ENCODE data around the gene LRRFIP2.

Gene LRRFIP2

DNA sequence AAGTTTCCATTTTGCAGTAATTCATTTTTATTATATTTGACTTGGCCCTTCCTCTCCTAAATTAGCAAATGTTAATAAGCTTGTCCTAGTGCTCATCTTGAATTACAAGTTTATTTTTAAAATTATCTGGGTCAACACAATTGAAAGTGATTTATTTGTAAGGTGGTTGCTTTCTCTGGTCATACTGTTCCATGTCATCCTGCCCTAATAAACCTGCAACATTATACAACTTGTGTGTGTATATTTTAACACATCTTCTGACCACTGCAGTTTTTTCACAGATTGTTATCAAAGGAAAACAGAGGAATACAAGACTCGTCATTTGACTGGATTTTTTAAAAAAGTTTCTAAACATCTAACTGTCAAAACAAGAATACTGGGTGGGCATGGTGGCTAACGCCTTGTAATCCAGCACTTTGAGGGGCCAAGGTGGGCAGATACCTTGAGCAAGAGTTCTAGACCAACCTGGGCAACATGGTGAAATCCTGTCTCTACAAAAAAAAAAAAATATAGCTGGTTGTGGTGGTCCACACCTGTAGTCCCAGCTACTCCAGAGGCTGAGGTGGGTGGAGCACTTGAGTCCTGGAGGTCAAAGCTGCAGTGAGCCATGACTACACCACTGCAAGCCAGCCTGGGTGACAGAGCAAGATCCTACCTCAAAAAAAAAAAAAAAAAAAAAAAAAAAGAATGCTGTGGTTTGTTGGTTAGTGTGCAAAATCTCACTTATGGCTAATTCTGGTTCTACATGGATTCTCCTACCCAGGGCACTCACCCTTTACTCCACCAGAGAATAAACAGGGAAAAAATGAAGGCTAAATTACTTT lies 5.0 kb upstream of the LRRFIP2 start (continued):
- TF ChIP-seq, protein P1, sequence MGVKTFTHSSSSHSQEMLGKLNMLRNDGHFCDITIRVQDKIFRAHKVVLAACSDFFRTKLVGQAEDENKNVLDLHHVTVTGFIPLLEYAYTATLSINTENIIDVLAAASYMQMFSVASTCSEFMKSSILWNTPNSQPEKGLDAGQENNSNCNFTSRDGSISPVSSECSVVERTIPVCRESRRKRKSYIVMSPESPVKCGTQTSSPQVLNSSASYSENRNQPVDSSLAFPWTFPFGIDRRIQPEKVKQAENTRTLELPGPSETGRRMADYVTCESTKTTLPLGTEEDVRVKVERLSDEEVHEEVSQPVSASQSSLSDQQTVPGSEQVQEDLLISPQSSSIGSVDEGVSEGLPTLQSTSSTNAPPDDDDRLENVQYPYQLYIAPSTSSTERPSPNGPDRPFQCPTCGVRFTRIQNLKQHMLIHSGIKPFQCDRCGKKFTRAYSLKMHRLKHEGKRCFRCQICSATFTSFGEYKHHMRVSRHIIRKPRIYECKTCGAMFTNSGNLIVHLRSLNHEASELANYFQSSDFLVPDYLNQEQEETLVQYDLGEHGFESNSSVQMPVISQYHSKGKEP (tag by site-specific recombination; IDR thresholded peaks at IDR 0.05) = no peak

DNA sequence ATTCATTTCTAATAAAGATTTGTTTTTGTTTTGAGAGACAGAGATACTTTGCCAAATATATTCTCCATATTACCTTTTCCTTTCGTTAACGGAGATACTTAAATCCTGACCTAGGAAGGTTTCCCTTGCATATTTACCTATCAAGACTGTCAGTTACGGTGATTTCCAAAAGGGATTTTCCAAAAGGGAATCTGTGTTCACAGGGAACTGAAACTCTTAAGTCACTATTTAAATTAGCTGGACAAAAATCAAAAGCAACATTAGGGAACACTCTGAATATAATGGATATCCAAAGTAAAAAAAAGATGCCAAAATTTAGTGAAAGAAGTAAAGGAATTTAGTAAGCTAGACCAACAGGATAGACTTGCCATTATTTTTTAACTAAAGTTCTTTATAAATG lies 576 bp downstream of the LRRFIP2 start:
- no peaks in the 10 kb centered on the region for H3K9me3 ChIP-seq (ENCODE audit: control insufficient read depth, insufficient read depth, low read depth, low read length)
- no peaks in the 10 kb centered on the region for H3K4me1 ChIP-seq (ENCODE audit: control insufficient read depth, insufficient read depth, low read length)
- ChIA-PET POLR2A (interaction anchor here (1.0 kb wide), 1 partner anchor 181 kb away, joined by 3 read pairs; the partner anchor contains the start of gene MLH1), CTCF (no interaction called here)
- no peak overlapping the region for H3K4me3 ChIP-seq (ENCODE audit: low read depth, low read length)
- H3K36me3 ChIP-seq (ENCODE audit: control insufficient read depth in 2 of 2, insufficient read depth in 1 of 2, low read length in 2 of 2) = peaks cover 0 to 22% of the 10 kb centered on the region in 2 experiments; a peak in 1 of 3 replicates
- H3K27ac ChIP-seq (ENCODE audit: extremely low read depth, low read depth, low read length) = no peak overlapping the region
- no peak for TF ChIP-seq ZNF169 (tag by site-specific recombination; IDR thresholded peaks at IDR 0.05)
- no peak for TF ChIP-seq ZNF223 (tag by site-specific recombination; IDR thresholded peaks at IDR 0.05)
- no peak for TF ChIP-seq HOXA7 (CRISPR knock-in tag; IDR thresholded peaks at IDR 0.05; ENCODE audit: borderline replicate concordance)
- no peak for TF ChIP-seq KLF10 (tag by site-specific recombination; IDR thresholded peaks at IDR 0.05)
- no peak for TF ChIP-seq ZNF544 (tag by site-specific recombination; IDR thresholded peaks at IDR 0.05)
- TF ChIP-seq ZNF211 (tag by site-specific recombination; IDR thresholded peaks at IDR 0.05; ENCODE audit: low read depth) = no peak
- no peak for TF ChIP-seq MZF1 (tag by site-specific recombination; IDR thresholded peaks at IDR 0.05; ENCODE audit: borderline replicate concordance)
- TF ChIP-seq, protein P2, sequence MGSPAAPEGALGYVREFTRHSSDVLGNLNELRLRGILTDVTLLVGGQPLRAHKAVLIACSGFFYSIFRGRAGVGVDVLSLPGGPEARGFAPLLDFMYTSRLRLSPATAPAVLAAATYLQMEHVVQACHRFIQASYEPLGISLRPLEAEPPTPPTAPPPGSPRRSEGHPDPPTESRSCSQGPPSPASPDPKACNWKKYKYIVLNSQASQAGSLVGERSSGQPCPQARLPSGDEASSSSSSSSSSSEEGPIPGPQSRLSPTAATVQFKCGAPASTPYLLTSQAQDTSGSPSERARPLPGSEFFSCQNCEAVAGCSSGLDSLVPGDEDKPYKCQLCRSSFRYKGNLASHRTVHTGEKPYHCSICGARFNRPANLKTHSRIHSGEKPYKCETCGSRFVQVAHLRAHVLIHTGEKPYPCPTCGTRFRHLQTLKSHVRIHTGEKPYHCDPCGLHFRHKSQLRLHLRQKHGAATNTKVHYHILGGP (tag by site-specific recombination; IDR thresholded peaks at IDR 0.05) = no peak

DNA sequence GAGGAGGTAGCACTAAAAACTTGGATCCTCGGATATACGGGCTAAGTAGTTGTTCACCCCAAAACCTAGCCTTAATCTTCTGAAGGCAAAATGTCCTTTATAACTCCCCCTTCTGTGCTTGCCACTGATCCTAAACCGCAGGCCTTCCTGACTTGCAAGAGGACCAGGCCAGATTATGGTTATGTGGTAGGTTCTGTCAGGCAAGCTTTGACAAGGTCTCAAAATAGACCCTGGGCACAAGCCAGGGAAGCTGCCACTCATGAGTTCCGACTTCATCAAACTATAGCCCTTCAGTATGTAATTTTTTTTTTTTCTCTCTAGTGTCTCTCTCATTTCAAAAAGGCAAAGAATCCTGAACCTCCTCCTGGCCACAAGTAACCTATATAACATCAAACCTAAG lies 3.2 kb downstream of the LRRFIP2 start:
- Histone ChIP-seq H3K4me1 (ENCODE audit: control insufficient read depth, insufficient read depth, low read length) (no peaks in the 10 kb centered on the region), H3K4me3 (ENCODE audit: low read depth, low read length) (no peak overlapping the region), H3K36me3 (ENCODE audit: control insufficient read depth in 2 of 2, insufficient read depth in 1 of 2, low read length in 2 of 2) (peaks cover 0 to 28% of the 10 kb centered on the region in 2 experiments; a peak in 2 of 3 replicates), H3K9me3 (ENCODE audit: control insufficient read depth, insufficient read depth, low read depth, low read length) (no peaks in the 10 kb centered on the region), H3K27ac (ENCODE audit: extremely low read depth, low read depth, low read length) (no peak overlapping the region)
- no peak for TF ChIP-seq KLF9 (tag by site-specific recombination; IDR thresholded peaks at IDR 0.05; ENCODE audit: low read depth)
- TF ChIP-seq, protein P3, sequence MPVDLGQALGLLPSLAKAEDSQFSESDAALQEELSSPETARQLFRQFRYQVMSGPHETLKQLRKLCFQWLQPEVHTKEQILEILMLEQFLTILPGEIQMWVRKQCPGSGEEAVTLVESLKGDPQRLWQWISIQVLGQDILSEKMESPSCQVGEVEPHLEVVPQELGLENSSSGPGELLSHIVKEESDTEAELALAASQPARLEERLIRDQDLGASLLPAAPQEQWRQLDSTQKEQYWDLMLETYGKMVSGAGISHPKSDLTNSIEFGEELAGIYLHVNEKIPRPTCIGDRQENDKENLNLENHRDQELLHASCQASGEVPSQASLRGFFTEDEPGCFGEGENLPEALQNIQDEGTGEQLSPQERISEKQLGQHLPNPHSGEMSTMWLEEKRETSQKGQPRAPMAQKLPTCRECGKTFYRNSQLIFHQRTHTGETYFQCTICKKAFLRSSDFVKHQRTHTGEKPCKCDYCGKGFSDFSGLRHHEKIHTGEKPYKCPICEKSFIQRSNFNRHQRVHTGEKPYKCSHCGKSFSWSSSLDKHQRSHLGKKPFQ (tag by site-specific recombination; IDR thresholded peaks at IDR 0.05) = no peak
- no peak for TF ChIP-seq ZSCAN16 (tag by site-specific recombination; IDR thresholded peaks at IDR 0.05)
- TF ChIP-seq ZNF248 (tag by site-specific recombination; IDR thresholded peaks at IDR 0.05) = no peak
- no peak for TF ChIP-seq ZBTB1 (tag by site-specific recombination; IDR thresholded peaks at IDR 0.05)
- no peak for TF ChIP-seq KLF10 (tag by site-specific recombination; IDR thresholded peaks at IDR 0.05)
- no peak for TF ChIP-seq ZNF19 (tag by site-specific recombination; IDR thresholded peaks at IDR 0.05; ENCODE audit: low read depth)
- no peak for TF ChIP-seq ZNF530 (tag by site-specific recombination; IDR thresholded peaks at IDR 0.05; ENCODE audit: low read depth)
- no peak for TF ChIP-seq ZNF768 (tag by site-specific recombination; IDR thresholded peaks at IDR 0.05)
- TF ChIP-seq ZNF146 (tag by site-specific recombination; IDR thresholded peaks at IDR 0.05) = no peak
- POLR2A ChIA-PET = no interaction called here
- CTCF ChIA-PET = no interaction called here

Measured in HEK293 (cell line).